WTC11 (cell line): ENCODE results near the gene KLRG1. TPM values are rescaled to one million over a fixed set of nuclear protein-coding genes. Genes with fewer than 3 reads are reported as not detected.

Source experiments
- ATAC-seq: fragments of 200-7000 bp; cut with Tn5 transposase; 2 replicates; pipeline ENCODE4 v1.10.0; 2021; ENCODE audit warnings: mild to moderate bottlenecking, moderate library complexity
- CTCF ChIA-PET: fragments of 300-600 bp; sonication (Branson Sonifier 250); formaldehyde crosslinking; loops from one replicate; lab custom pipeline; 2021; ENCODE audit warnings: antibody characterized with exemption; lab: Charles Lee
- POLR2A ChIA-PET: fragments of 350-600 bp; sonication (Branson Sonifier 250); formaldehyde crosslinking; loops from one replicate; lab custom pipeline; 2021; ENCODE audit warnings: antibody characterized with exemption; lab: Charles Lee
- DNase-seq: peaks from one replicate; pipeline ENCODE4 v3.0.0; 2021; ENCODE audit warnings: low spot score
- H3K27ac Mint-ChIP-seq: 2 replicates; pipeline ENCODE4 v1.8.0; 2021; ENCODE audit warnings: mixed read lengths
- H3K27me3 Mint-ChIP-seq: 2 replicates; pipeline ENCODE4 v1.8.0; 2021; ENCODE audit warnings: low read depth, mild to moderate bottlenecking, moderate library complexity, mixed read lengths
- H3K36me3 Mint-ChIP-seq: 2 replicates; pipeline ENCODE4 v1.8.0; 2021; ENCODE audit warnings: mixed read lengths
- H3K4me1 Mint-ChIP-seq: 2 replicates; pipeline ENCODE4 v1.8.0; 2022; ENCODE audit warnings: mixed read lengths
- H3K4me3 Mint-ChIP-seq: 2 replicates; pipeline ENCODE4 v1.8.0; 2021; ENCODE audit warnings: mild to moderate bottlenecking, moderate library complexity, mixed read lengths
- H3K9me3 Mint-ChIP-seq: 2 replicates; pipeline ENCODE4 v1.8.0; 2021; ENCODE audit warnings: mixed read lengths
- ATF1 ChIP-seq: sonication (generic); formaldehyde crosslinking; IDR thresholded peaks from 2 replicates; pipeline ENCODE4 v1.8.1; 2023; ENCODE audit warnings: mild to moderate bottlenecking, moderate library complexity, missing genetic modification reagents
- ATF2 ChIP-seq: sonication (generic); formaldehyde crosslinking; IDR thresholded peaks from 2 replicates; pipeline ENCODE4 v1.8.1; 2022; ENCODE audit warnings: low read depth, missing genetic modification reagents, borderline replicate concordance
- CDX4 ChIP-seq: fragments of 250-450 bp; sonication (Bioruptor Pico); IDR thresholded peaks from 2 replicates; pipeline ENCODE4 v1.9.0; 2021; ENCODE audit warnings: moderate library complexity, mild to moderate bottlenecking, inconsistent platforms, borderline replicate concordance
- ELF4 ChIP-seq: sonication (generic); formaldehyde crosslinking; IDR thresholded peaks from 2 replicates; pipeline ENCODE4 v1.8.1; 2022; ENCODE audit warnings: low read depth, mild to moderate bottlenecking, moderate library complexity, missing genetic modification reagents
- FOXP1 ChIP-seq: sonication (generic); formaldehyde crosslinking; IDR thresholded peaks from 2 replicates; pipeline ENCODE4 v1.8.0; 2022; ENCODE audit warnings: missing genetic modification reagents, mild to moderate bottlenecking, moderate library complexity, borderline replicate concordance
- HMGA2 ChIP-seq: fragments of 250-450 bp; sonication (Bioruptor Pico); IDR thresholded peaks from 2 replicates; pipeline ENCODE4 v1.4.0; 2021; ENCODE audit warnings: mild to moderate bottlenecking, moderate library complexity
- RORB ChIP-seq: fragments of 250-450 bp; sonication (Bioruptor Pico); IDR thresholded peaks from 2 replicates; pipeline ENCODE4 v1.9.0; 2021; ENCODE audit warnings: mild to moderate bottlenecking
- SMAD3 ChIP-seq: sonication (generic); formaldehyde crosslinking; IDR thresholded peaks from 2 replicates; pipeline ENCODE4 v1.8.0; 2022; ENCODE audit warnings: missing genetic modification reagents, mild to moderate bottlenecking, borderline replicate concordance
- SP1 ChIP-seq: sonication (generic); formaldehyde crosslinking; conservative IDR thresholded peaks from 2 replicates; pipeline ENCODE4 v1.8.1; 2022; ENCODE audit warnings: missing genetic modification reagents
- ZBTB43 ChIP-seq: sonication (generic); formaldehyde crosslinking; IDR thresholded peaks from 2 replicates; pipeline ENCODE4 v1.8.1; 2023; ENCODE audit warnings: mild to moderate bottlenecking, missing genetic modification reagents
- ZNF121 ChIP-seq: sonication (generic); formaldehyde crosslinking; IDR thresholded peaks from 2 replicates; pipeline ENCODE4 v1.8.0; 2023; ENCODE audit warnings: missing genetic modification reagents
- ZNF281 ChIP-seq: sonication (generic); formaldehyde crosslinking; IDR thresholded peaks from 2 replicates; pipeline ENCODE4 v1.8.0; 2023; ENCODE audit warnings: mild to moderate bottlenecking, missing genetic modification reagents
- ZNF425 ChIP-seq: fragments of 250-450 bp; sonication (Bioruptor Pico); conservative IDR thresholded peaks from 2 replicates; pipeline ENCODE4 v1.9.0; 2021; ENCODE audit warnings: mild to moderate bottlenecking
- total RNA-seq: library from RNA; stranded (reverse); gene quantifications from 3 replicates; pipeline ENCODE4 v1.2.3, GENCODE V29; 2021
- TF ChIP-seq, protein P1 (sequence below): sonication (generic); formaldehyde crosslinking; IDR thresholded peaks from 2 replicates; pipeline ENCODE4 v1.8.1; 2023; ENCODE audit warnings: mild to moderate bottlenecking, missing genetic modification reagents, moderate library complexity
- TF ChIP-seq, protein P2 (sequence below): fragments of 250-450 bp; sonication (Bioruptor Pico); IDR thresholded peaks from 2 replicates; pipeline ENCODE4 v1.9.0; 2021; ENCODE audit warnings: mild to moderate bottlenecking

The KLRG1 gene
- total RNA-seq, 1 experiment from 2014 or later, result 7.2 TPM

DNA sequence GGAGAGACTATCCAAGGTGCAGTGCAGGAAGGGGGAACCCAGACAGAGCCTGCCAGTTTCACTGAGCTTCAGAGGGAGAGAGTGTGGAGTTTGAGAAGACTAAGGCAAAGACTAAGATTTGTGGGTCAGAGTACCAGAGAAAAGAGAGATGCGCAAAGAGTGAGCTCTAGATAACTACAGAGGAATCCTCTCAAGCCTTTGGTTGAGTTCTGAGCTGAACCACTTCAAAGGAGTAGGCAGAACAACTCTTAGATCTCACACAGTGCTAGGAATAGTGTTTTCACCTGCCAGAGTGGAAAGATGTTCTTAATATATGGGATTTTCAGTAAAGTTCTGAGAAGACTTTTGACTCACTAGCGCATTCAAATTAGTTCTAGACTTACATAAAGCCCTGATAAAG lies 29.2 kb upstream of the KLRG1 start (continued):
- no peak for TF ChIP-seq ATF1 (CRISPR knock-in tag)
- no peak for TF ChIP-seq RORB (CRISPR knock-in tag)
- no peak for TF ChIP-seq ATF2 (CRISPR knock-in tag)

DNA sequence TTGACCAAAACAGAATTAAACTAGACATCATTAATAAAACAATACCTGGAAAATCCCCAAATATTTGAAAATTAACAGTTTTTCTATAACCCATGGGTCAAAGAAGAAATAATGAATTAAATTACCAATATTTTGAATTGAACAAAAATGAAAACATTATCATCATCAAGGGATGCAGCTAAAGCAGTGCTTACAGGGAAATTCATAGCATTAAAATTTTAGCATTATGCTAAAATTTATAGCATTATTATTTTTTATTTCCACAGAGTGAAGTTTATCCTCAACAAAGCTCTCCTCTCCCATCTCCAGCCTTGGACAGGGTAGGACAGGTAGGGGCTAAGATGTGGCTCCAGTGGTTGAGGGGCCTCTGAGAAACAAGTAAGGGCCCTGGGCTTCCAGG lies 20.6 kb upstream of the KLRG1 start:
- no peak for TF ChIP-seq ZNF425 (CRISPR knock-in tag)
- no peak for TF ChIP-seq SMAD3 (CRISPR knock-in tag)
- TF ChIP-seq ZNF121 (CRISPR knock-in tag), result no peak
- TF ChIP-seq, protein P1, sequence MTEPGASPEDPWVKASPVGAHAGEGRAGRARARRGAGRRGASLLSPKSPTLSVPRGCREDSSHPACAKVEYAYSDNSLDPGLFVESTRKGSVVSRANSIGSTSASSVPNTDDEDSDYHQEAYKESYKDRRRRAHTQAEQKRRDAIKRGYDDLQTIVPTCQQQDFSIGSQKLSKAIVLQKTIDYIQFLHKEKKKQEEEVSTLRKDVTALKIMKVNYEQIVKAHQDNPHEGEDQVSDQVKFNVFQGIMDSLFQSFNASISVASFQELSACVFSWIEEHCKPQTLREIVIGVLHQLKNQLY, result no peak
- TF ChIP-seq ZNF281 (CRISPR knock-in tag), result no peak
- Mint-ChIP-seq H3K9me3 (peaks cover 41% of the 10 kb centered on the region), H3K36me3 (peaks cover 29% of the 10 kb centered on the region), H3K4me3 (no peak overlapping the region), H3K27me3 (peaks cover 3% of the 10 kb centered on the region; the same call in 1 of the 2 replicates), H3K4me1 (no peaks in the 10 kb centered on the region), H3K27ac (no peak overlapping the region)
- no peak for ATAC-seq
- CTCF ChIA-PET, result no interaction called here
- POLR2A ChIA-PET, result no interaction called here
- no peak for DNase-seq

- H3K4me1 Mint-ChIP-seq, result no peaks in the 10 kb centered on the region
- H3K36me3 Mint-ChIP-seq, result peaks cover 24% of the 10 kb centered on the region
- H3K9me3 Mint-ChIP-seq, result peaks cover 34% of the 10 kb centered on the region
- TF ChIP-seq ZBTB43 (CRISPR knock-in tag), result no peak
- TF ChIP-seq SMAD3 (CRISPR knock-in tag), result no peak
- TF ChIP-seq FOXP1, result no peak
- TF ChIP-seq, protein P2, sequence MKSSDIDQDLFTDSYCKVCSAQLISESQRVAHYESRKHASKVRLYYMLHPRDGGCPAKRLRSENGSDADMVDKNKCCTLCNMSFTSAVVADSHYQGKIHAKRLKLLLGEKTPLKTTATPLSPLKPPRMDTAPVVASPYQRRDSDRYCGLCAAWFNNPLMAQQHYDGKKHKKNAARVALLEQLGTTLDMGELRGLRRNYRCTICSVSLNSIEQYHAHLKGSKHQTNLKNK (CRISPR knock-in tag), result no peak
- TF ChIP-seq SP1 (CRISPR knock-in tag), result no peak
- no peak for TF ChIP-seq ATF2 (CRISPR knock-in tag)
- TF ChIP-seq ATF1 (CRISPR knock-in tag), result no peak
- TF ChIP-seq ELF4 (CRISPR knock-in tag), result no peak
- no peak for TF ChIP-seq HMGA2 (CRISPR knock-in tag)
- no peak for TF ChIP-seq ZNF281 (CRISPR knock-in tag)
- TF ChIP-seq CDX4 (CRISPR knock-in tag), result no peak
- H3K27ac Mint-ChIP-seq, result no peak overlapping the region
- ATAC-seq, result no peak
- DNase-seq, result no peak
- H3K27me3 Mint-ChIP-seq, result peaks cover under 1% of the 10 kb centered on the region; the same call in 1 of the 2 replicates
- POLR2A ChIA-PET, result no interaction called here
- CTCF ChIA-PET, result interaction anchor here (0.7 kb wide), 1 partner anchor 79 kb away, joined by 3 read pairs; no protein-coding TSS in a partner anchor
- H3K4me3 Mint-ChIP-seq, result no peak overlapping the region
Observed at GRCh38 chr12:8969861-8970411, 19.4 kb upstream of the KLRG1 start.
